ENCODE measurements around the gene UTP20. TPM values are rescaled to one million over a fixed set of nuclear protein-coding genes. Genes with fewer than 3 reads are reported as not detected.

Gene UTP20
- total RNA-seq (2012; rRNA removed) = 22.0 and 29.7 TPM in 2 replicates
- polyA plus RNA-seq (2012; rRNA removed) = 6.3 and 6.8 TPM in 2 replicates
- polyA plus RNA-seq (2012; cell fraction: cytosol; rRNA removed) = 0.95 and 1.5 TPM in 2 replicates
- 0.87 and 5.8 TPM in 2 replicates for polyA plus RNA-seq (2012; cell fraction: nucleus; rRNA removed; ENCODE audit: low replicate concordance)
- Bru-seq, nascent RNA = percentile 62 among the genes with signal in this experiment
- BruChase-seq, experiment 1, labeled RNA remaining after a 6-hour chase = percentile 63 among the genes with signal in this experiment
- percentile 58 among the genes with signal in this experiment for BruChase-seq, experiment 2, labeled RNA remaining after a 2-hour chase
- long read RNA-seq, full-length matches to known transcripts = 1 of 10 reads
- long read RNA-seq, partial matches to known transcripts = 8 of 10 reads
- long read RNA-seq, other reads (novel, unspliced or antisense) = 1 of 10 reads

- Histone ChIP-seq H3K4me3 (ENCODE audit: insufficient read depth, low read depth, low read length) (peak within 1 kb of the TSS; percentile 78), H2BK15ac (ENCODE audit: low read depth, low read length) (no peak within 1 kb of the TSS), H2AFZ (replicated peaks; ENCODE audit: low read length, poor library complexity) (peak within 1 kb of the TSS; percentile 96), H3K4me2 (ENCODE audit: low read depth, low read length) (peak within 1 kb of the TSS; percentile 69), H3K9ac (ENCODE audit: low read depth, low read length) (peak within 1 kb of the TSS; percentile 64), H3K18ac (ENCODE audit: low read depth, low read length) (no peak within 1 kb of the TSS), H4K8ac (ENCODE audit: low read depth in 2 of 2, low read length in 2 of 2) (peak within 1 kb of the TSS; percentile 55 to 90), H3K9me3 (ENCODE audit: control insufficient read depth, insufficient read depth, low read length) (no peaks in the 10 kb centered on the region), H3K79me1 (ENCODE audit: low read depth in 1 of 2, low read length in 2 of 2) (peaks cover 16 to 17% of the 10 kb centered on the region in 2 experiments), H3K36me3 (ENCODE audit: control insufficient read depth, insufficient read depth, low read length) (peaks cover 2% of the 10 kb centered on the region; the same call in 1 of the 2 replicates), H2BK5ac (ENCODE audit: low read depth, low read length, poor library complexity, severe bottlenecking) (no peak within 1 kb of the TSS), H3K4me1 (ENCODE audit: control insufficient read depth, insufficient read depth, low read length) (no peaks in the 10 kb centered on the region), H2AK9ac (replicated peaks; ENCODE audit: low read depth, low read length, poor library complexity) (peak within 1 kb of the TSS; percentile 74), H3K14ac (replicated peaks; ENCODE audit: low read depth, low read length) (peak within 1 kb of the TSS; percentile 54; the same call in 1 of the 2 replicates), H3K27ac (ENCODE audit: insufficient read depth, low read length) (peak within 1 kb of the TSS; percentile 50; the same call in 1 of the 2 replicates), H3K4ac (ENCODE audit: low read depth, low read length) (peak within 1 kb of the TSS; percentile 79), H4K20me1 (ENCODE audit: insufficient read depth, low read length) (no peaks in the 10 kb centered on the region), H3K9me1 (ENCODE audit: insufficient read depth, low read length) (no peaks in the 10 kb centered on the region; the same call in 1 of the 2 replicates), H3K23ac (ENCODE audit: low read depth, low read length) (peak within 1 kb of the TSS; percentile 85; the same call in 1 of the 2 replicates), H2BK120ac (ENCODE audit: low read depth, low read length) (no peak within 1 kb of the TSS), H2AK5ac (ENCODE audit: low read depth, low read length) (no peak within 1 kb of the TSS), H3K27me3 (ENCODE audit: control insufficient read depth, insufficient read depth, low read length) (peaks cover 4% of the 10 kb centered on the region), H3K56ac (ENCODE audit: extremely low read depth, insufficient read depth, low read length) (peak within 1 kb of the TSS; percentile 60; the same call in 1 of the 2 replicates), H2BK20ac (ENCODE audit: low read depth, low read length) (no peak within 1 kb of the TSS), H4K5ac (ENCODE audit: low read depth, low read length) (peak within 1 kb of the TSS; percentile 73; the same call in 1 of the 2 replicates), H4K91ac (ENCODE audit: insufficient read depth, low read depth, low read length) (peak within 1 kb of the TSS; percentile 75; the same call in 1 of the 2 replicates)
- TF ChIP-seq BHLHE40 (IDR thresholded peaks at IDR 0.05; ENCODE audit: low read depth, low read length) (peak; percentile 84), CTCF (conservative IDR thresholded peaks at IDR 0.05; ENCODE audit: low read depth, low read length) (no peak), MXI1 (IDR thresholded peaks at IDR 0.05; ENCODE audit: borderline replicate concordance, low read depth, low read length) (peak; percentile 100), ELK1 (IDR thresholded peaks at IDR 0.05; ENCODE audit: borderline replicate concordance, low read depth, low read length) (no peak), CEBPB (IDR thresholded peaks at IDR 0.05; ENCODE audit: low read depth, low read length) (no peak), MAZ (IDR thresholded peaks at IDR 0.05; ENCODE audit: borderline replicate concordance, low read depth, low read length) (peak; percentile 59; the same call in 1 of the 2 replicates), USF2 (IDR thresholded peaks at IDR 0.05; ENCODE audit: low read depth, low read length) (peak; percentile 97), MAFK (IDR thresholded peaks at IDR 0.05; ENCODE audit: low read depth, low read length) (no peak), POLR2A (IDR thresholded peaks at IDR 0.05; ENCODE audit: low read depth, low read length) (peak; percentile 65), RFX5 (IDR thresholded peaks at IDR 0.05; ENCODE audit: low read depth, low read length) (no peak)
- no TSS peak for BruUV-seq (replicated peaks)
- in situ Hi-C loops (cut with MboI; ENCODE audit: low sequenced_read_pairs) (no loop called here), intact Hi-C loops (cut with micrococcal nuclease) (loop anchor here (5.0 kb wide), 2 partner anchors 153 to 453 kb away; no protein-coding TSS in a partner anchor), dilution Hi-C loops (cut with HindIII; ENCODE audit: low sequenced_read_pairs, unreplicated experiment) (no loop called here)
- 0% methylated on average over 2 of the region's 34 CpGs; no CpG with 5 or more reads in 1 of the 2 experiments for WGBS, 2 experiments (ENCODE audit: extremely low coverage in 2 of 2, insufficient read length in 1 of 2)
- ChIA-PET POLR2A (ENCODE audit: unreplicated experiment) (interaction anchor here (0.7 kb wide), 1 partner anchor 113 kb away, joined by 8 read pairs; no protein-coding TSS in a partner anchor), CTCF (interaction anchor here (0.7 kb wide), 1 partner anchor 338 kb away, joined by 3 read pairs; no protein-coding TSS in a partner anchor)
- DNase-seq (peak; percentile 82), ATAC-seq (ENCODE audit: low read depth) (peak; percentile 100)
Observed at GRCh38 chr12:101280006-101280505, at the start of gene UTP20. Gene UTP20 (plus strand): TSS chr12:101280105. CDS start chr12:101280283, 178 bp downstream.

All from IMR-90 (cell line).